ENCODE measurements around the gene SCTR. TPM values are rescaled to one million over a fixed set of nuclear protein-coding genes. Genes with fewer than 3 reads are reported as not detected.

Gene SCTR
- total and polyA plus RNA-seq, 2 of the 13 experiments (the other 11 are each of a cell fraction or from before 2014, with no cell fraction given) = not detected

DNA sequence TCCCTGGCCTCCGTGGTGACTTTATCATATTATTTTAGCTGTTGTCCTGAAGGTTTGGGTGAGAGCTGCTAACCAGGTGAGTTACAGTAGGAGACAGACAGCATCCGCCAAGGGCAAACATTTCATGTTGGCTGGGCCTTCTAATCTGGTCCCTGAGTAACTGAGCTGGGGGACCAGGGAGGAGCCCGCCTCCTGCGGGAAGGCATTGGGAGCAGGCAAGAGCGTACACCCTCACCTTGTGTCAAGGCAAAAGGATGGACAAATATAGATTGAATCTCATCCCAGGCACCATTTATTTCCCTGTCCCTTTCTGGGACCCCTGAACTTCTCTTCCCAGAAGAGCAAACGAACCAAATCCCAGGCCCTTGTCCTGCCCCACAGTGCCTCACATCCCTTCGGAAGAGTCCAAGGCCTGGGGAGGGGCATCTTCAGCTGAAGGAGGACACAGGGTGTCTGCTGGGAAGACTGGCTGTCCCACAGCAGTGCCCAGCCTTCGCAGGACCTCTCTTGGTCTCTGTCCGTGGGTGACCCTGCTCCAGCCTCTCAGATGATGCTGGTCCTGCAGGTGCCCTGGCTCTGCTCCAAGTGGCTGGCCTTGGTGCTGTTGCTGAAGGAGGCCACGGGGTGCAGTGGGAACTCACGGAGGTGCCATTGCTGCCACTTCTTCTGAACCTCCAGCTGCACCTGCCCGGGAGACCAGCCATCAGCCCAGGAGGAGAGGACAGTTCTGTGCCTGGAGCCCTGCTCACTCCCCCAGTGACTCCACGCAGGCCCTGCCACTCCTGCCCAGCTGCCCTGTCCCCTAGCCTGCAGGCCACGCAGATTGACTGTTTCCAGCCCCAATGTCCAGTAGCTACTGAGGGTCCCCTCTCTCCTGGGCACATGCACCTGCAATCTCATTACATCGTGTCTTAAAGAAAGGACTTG is 84.4 kb downstream of the SCTR start (continued):
- TF ChIP-seq, protein P1, sequence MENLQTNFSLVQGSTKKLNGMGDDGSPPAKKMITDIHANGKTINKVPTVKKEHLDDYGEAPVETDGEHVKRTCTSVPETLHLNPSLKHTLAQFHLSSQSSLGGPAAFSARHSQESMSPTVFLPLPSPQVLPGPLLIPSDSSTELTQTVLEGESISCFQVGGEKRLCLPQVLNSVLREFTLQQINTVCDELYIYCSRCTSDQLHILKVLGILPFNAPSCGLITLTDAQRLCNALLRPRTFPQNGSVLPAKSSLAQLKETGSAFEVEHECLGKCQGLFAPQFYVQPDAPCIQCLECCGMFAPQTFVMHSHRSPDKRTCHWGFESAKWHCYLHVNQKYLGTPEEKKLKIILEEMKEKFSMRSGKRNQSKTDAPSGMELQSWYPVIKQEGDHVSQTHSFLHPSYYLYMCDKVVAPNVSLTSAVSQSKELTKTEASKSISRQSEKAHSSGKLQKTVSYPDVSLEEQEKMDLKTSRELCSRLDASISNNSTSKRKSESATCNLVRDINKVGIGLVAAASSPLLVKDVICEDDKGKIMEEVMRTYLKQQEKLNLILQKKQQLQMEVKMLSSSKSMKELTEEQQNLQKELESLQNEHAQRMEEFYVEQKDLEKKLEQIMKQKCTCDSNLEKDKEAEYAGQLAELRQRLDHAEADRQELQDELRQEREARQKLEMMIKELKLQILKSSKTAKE (CRISPR knock-in tag; IDR thresholded peaks at IDR 0.05; ENCODE audit: borderline replicate concordance) = peak; percentile 51
- TF ChIP-seq, protein P2, sequence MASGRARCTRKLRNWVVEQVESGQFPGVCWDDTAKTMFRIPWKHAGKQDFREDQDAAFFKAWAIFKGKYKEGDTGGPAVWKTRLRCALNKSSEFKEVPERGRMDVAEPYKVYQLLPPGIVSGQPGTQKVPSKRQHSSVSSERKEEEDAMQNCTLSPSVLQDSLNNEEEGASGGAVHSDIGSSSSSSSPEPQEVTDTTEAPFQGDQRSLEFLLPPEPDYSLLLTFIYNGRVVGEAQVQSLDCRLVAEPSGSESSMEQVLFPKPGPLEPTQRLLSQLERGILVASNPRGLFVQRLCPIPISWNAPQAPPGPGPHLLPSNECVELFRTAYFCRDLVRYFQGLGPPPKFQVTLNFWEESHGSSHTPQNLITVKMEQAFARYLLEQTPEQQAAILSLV (CRISPR knock-in tag; IDR thresholded peaks at IDR 0.05; ENCODE audit: borderline replicate concordance) = no peak
- TF ChIP-seq PRDM10 (CRISPR knock-in tag; IDR thresholded peaks at IDR 0.05; ENCODE audit: low read depth) = no peak
- TF ChIP-seq KDM5B (CRISPR knock-in tag; IDR thresholded peaks at IDR 0.05; ENCODE audit: borderline replicate concordance) = peak; percentile 32; the same call in 1 of the 2 replicates
- no peak for TF ChIP-seq KIAA2018 (CRISPR knock-in tag; IDR thresholded peaks at IDR 0.05; ENCODE audit: borderline replicate concordance)
- TF ChIP-seq ARNT (IDR thresholded peaks at IDR 0.05) = no peak
- no peak for TF ChIP-seq ZNF543 (CRISPR knock-in tag; IDR thresholded peaks at IDR 0.05)
- TF ChIP-seq ZBTB20 (CRISPR knock-in tag; IDR thresholded peaks at IDR 0.05; ENCODE audit: borderline replicate concordance, low read depth) = no peak
- no peak for TF ChIP-seq ZNF552 (CRISPR knock-in tag; IDR thresholded peaks at IDR 0.05; ENCODE audit: borderline replicate concordance)
